A549 treated with DMSO at 1 μM for 4 hours (cell line): Measurements from ENCODE around the gene KIFC1. TPM values are rescaled to one million over a fixed set of nuclear protein-coding genes. Genes with fewer than 3 reads are reported as not detected.

Source experiments
- total RNA-seq: library from RNA; stranded (reverse); fragments of 200-300 nt; extraction: Qiagen RNA extraction; gene quantifications from 5 replicates; pipeline ENCODE4 v1.2.3, GENCODE V29; 2022; ENCODE audit warnings: low read depth

The KIFC1 gene, protein sequence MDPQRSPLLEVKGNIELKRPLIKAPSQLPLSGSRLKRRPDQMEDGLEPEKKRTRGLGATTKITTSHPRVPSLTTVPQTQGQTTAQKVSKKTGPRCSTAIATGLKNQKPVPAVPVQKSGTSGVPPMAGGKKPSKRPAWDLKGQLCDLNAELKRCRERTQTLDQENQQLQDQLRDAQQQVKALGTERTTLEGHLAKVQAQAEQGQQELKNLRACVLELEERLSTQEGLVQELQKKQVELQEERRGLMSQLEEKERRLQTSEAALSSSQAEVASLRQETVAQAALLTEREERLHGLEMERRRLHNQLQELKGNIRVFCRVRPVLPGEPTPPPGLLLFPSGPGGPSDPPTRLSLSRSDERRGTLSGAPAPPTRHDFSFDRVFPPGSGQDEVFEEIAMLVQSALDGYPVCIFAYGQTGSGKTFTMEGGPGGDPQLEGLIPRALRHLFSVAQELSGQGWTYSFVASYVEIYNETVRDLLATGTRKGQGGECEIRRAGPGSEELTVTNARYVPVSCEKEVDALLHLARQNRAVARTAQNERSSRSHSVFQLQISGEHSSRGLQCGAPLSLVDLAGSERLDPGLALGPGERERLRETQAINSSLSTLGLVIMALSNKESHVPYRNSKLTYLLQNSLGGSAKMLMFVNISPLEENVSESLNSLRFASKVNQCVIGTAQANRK
- 38.1 to 49.0 TPM (median 43.7 TPM) in 5 replicates for total RNA-seq

DNA sequence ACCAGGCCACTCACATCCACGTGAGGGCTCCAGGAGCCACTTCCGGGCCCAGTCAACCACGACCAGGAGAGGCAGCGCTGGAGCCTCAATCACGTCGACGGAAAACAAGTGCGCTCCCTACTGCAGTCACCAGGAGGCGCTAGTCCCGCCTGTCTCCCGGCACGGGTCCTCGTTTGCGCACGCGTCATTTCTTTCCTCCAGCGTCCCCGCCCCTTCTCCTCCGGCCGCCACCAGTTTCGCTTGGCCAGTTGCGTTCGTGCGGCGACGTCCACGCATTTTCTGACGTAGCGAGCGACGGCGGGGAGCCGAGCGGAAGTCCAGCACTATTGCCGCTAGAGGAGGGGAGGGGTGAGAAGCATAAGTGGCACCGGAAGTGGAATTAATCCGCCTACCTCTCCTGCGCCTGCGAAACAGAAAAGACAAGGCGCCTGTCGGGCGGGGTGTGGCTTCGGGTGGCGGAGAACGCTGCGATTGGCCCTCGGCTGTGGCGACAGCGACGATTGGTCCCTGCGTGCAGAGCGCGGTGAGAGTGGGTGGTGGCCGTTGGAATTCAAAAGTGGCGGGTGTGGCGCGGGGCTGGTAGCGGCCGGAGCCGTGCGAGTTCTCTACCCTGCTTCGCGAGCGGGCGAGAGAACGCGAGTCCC lies at the start of gene KIFC1:
Gene KIFC1, plus strand, starts transcription at position 546 of the 644 bp plus-strand sequence. CDS start 163 bp downstream, outside the sequence.

DNA sequence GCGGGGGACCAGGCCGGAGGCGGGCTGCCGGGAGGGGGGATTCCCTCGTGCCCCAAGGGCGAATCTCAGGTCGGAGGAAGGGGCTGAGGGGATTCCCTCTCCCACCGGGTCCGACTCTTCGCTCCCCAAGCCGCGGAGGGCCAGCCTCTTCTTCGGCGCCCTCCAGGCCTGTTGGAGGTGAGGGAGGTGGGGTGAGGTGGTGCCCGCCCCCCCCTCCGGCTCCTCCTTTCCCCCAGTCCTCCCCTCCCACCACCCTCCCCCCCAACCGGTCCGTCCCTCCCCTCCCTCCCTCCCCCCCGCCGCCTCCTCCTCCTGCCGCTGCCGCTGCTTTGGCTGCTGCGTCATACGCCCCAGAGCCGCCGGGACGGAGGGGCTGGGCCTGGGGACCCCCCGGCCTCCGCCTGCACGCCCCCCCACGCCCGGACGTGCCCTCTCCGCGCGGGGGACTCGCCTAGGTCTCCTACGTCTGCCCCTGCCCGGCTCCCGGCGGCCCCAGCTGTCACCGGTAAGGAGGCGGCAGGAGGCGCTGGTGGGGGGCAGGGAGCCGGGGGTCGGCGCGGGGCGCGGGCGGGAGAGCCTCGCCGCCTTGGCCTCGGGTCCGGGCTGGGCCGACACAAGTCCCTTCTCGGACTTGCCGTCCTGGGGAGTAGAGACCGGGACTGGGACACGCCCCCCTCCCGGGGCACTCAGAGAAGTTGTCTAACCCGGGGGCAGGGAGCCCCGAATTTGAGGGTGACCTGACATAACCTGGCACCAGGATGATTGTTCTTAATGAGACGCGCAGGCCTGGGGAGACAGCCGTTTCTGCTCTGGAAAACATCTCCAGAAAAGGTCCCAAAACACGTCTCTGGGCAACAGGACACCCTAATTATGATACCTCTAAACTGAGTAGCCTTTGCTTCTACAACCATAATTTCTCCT lies 19.3 kb downstream of the KIFC1 start, which contains the start of gene PHF1:
Gene PHF1, plus strand, starts transcription at position 304 of the 921 bp plus-strand sequence. CDS start 1,250 bp downstream, outside the sequence.

DNA sequence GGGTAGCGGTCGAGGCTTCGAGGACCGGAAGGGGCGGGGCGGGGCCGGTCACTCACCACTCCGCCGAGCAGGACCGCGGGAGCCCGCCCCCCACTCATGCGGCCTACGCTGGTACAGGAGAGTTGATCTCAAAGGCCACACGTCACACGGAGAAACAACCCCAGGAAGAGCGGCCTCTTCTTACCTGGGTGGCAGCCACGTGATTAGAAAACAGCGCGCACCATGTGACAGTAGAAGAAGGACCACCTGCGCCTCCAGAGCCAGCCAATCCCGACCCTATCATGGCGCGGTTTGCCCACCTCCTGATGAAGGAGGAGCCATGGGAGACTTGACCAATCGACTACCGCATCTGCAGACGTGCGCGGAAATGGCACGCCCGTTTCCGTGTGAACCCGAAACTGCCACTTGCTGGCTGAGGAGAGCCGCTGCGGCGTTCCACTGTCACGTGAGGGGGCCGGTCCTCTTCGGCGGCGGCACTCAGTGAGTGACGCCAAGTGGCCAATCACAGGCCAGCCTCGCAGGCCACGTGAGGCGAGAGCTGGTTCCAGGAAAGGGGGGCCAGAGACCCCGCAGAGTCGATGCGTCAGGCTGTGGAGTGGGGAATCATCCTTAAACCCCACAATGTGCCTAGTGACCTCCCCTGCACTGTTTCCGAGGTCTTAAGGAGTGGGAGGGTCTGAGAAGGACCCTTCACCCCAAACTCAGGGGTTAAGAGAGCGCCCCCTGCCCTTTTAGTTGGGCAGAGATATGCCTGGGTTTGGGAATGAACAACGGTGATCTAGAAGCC lies 26.5 kb downstream of the KIFC1 start, which contains the start of gene CUTA:
Gene CUTA, minus strand, starts transcription at position 205 of the 787 bp plus-strand sequence. Its CDS starts 107 bp downstream, at position 98.

DNA sequence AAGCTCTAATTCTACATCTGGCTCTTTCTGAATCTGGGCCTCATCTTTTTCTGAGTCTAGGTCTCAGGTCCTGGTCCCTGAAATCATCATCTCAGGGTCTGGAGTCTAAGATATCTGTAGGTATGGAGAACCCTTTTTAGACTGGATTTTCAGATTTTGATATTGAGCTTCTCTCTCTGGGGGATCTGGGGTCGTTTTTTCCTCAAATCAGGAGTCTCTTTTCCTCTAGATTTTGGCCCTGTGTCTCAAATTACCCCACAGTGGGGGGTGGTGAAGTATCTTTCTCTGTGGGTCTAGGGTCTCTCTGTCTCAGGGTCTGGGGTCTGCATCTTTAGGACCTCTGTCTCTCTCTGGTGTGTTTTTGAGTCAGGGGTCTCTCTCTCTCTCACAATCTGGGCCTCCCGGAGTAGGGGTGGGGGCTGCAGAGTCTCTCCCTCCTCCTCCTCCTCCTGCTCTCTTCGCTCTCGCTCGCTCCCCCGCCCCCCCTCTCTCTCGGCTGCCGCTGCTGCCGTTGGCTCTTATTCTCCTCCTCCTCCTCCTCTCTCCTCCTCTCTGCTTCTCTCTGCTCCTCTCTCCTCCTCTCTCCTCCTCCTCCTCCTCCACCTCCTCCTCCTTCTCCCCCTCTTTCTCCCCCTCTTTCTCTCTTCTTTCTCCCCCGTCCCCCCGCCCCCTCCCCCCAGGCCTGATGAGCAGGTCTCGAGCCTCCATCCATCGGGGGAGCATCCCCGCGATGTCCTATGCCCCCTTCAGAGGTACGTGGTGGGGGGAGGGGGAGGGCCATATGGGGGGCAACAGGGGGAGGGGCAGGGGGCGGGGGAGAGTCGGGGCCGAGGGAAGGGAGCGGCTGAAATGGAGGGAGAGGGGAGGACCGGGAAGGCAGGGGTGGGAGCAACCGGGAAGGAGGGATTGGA lies 28.2 kb downstream of the KIFC1 start, which contains the start of gene SYNGAP1:
Gene SYNGAP1, plus strand, starts transcription at position 486 of the 911 bp plus-strand sequence. Its CDS starts 200 bp downstream, at position 686.

DNA sequence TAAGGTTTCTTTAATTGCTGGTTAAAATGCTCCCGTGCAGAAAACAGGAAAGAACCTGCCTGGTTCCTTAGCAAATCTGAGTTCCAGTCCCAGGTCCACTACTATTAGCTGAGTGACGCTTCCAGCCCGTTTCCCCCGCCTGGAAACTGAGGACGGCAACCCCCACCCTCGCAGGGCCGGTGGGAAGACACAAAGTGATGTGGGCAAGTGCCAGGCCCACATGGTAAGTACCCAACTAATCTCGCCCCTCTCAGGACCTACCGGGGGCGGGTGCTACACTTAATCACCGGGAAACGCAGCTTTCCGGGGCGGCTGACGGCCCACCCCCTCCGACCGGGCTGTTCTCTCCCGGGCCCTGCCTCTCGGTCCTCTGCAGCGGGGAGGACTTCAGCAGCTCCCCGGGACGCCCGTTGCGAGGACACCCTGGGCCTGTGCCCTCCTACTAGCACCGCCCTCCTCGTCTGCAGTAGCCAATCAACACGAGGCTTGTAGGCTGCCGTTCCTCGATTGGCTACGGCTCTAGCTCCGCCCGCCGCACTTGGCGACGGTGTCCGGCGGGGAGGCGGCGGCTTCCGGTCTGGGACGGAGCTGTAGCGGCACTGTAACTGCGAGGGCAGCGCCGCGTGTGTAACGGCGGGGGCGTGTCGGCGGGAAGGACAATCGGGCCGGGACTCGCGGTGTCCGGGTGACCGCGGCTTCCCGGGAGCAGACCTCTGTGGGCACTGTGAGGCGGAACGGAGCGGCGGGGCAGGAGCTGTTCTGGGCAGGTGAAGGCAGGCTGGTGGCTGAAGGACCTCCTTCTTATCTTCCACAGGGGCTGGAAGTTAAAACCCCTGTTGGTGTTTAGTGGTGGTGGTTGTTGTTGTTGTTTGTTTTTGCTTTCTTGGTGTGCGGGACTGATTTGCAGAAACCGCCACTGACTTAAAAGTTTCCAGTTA lies 62.7 kb downstream of the KIFC1 start, which contains the start of gene ZBTB9:
Gene ZBTB9, plus strand, starts transcription at position 568 of the 938 bp plus-strand sequence. CDS start 525 bp downstream, outside the sequence.

Other genes starting within 250 kb of the KIFC1 start
- 0.72 to 1.3 TPM (median 0.89 TPM) in 5 replicates for gene COL11A2, start 199.4 kb upstream of the KIFC1 start, total RNA-seq
- 15.3 to 22.5 TPM (median 21.5 TPM) in 5 replicates for gene RXRB, start 191.2 kb upstream of the KIFC1 start, total RNA-seq
- 107 to 124 TPM (median 114 TPM) in 5 replicates for gene SLC39A7, start 191.0 kb upstream of the KIFC1 start, total RNA-seq
- gene HSD17B8, start 187.2 kb upstream of the KIFC1 start, total RNA-seq, result 13.1 to 16.0 TPM (median 14.4 TPM) in 5 replicates
- gene RING1, start 183.3 kb upstream of the KIFC1 start, total RNA-seq, result 20.4 to 27.4 TPM (median 26.6 TPM) in 5 replicates
- 15.2 to 19.0 TPM (median 18.3 TPM) in 5 replicates for gene VPS52, start 119.9 kb upstream of the KIFC1 start, total RNA-seq
- 2,439 to 2,832 TPM (median 2,552 TPM) in 5 replicates for gene RPS18, start 119.7 kb upstream of the KIFC1 start, total RNA-seq
- 0.48 to 0.70 TPM (median 0.67 TPM) in 5 replicates for gene B3GALT4, start 114.7 kb upstream of the KIFC1 start, total RNA-seq
- 53.1 to 58.4 TPM (median 55.3 TPM) in 5 replicates for gene WDR46, start 102.6 kb upstream of the KIFC1 start, total RNA-seq
- gene PFDN6, start 102.2 kb upstream of the KIFC1 start, total RNA-seq, result 98.0 to 119 TPM (median 106 TPM) in 5 replicates
- gene RGL2, start 92.9 kb upstream of the KIFC1 start, total RNA-seq, result 13.2 to 15.1 TPM (median 13.8 TPM) in 5 replicates
- 40.3 to 49.1 TPM (median 44.2 TPM) in 5 replicates for gene TAPBP, start 77.7 kb upstream of the KIFC1 start, total RNA-seq
- 3.3 to 4.9 TPM (median 3.9 TPM) in 5 replicates for gene ZBTB22, start 74.1 kb upstream of the KIFC1 start, total RNA-seq
- gene DAXX, start 68.9 kb upstream of the KIFC1 start, total RNA-seq, result 36.9 to 41.1 TPM (median 39.0 TPM) in 5 replicates
- gene PHF1, start 19.2 kb downstream of the KIFC1 start, total RNA-seq, result 18.0 to 19.4 TPM (median 18.5 TPM) in 5 replicates
- 183 to 231 TPM (median 202 TPM) in 5 replicates for gene CUTA, start 26.3 kb downstream of the KIFC1 start, total RNA-seq
- gene SYNGAP1, start 28.2 kb downstream of the KIFC1 start, total RNA-seq, result 4.2 to 7.9 TPM (median 5.1 TPM) in 5 replicates
- 12.0 to 12.6 TPM (median 12.4 TPM) in 5 replicates for gene ZBTB9, start 62.8 kb downstream of the KIFC1 start, total RNA-seq
- gene BAK1, start 188.5 kb downstream of the KIFC1 start, total RNA-seq, result 34.9 to 41.5 TPM (median 39.1 TPM) in 5 replicates
- gene ITPR3, start 229.5 kb downstream of the KIFC1 start, total RNA-seq, result 32.9 to 45.8 TPM (median 41.0 TPM) in 5 replicates